Suppressor macrophage (primary cell): ENCODE measurements around the gene FHDC1.
A peak's percentile ranks its signal among the peaks of the same experiment; 100 is the strongest.

Experiments used
- DNase-seq, 4 experiments: peaks; one replicate each; pipeline ENCODE4 v3.0.0-alpha.2; 2020 to 2022

Gene FHDC1

DNA sequence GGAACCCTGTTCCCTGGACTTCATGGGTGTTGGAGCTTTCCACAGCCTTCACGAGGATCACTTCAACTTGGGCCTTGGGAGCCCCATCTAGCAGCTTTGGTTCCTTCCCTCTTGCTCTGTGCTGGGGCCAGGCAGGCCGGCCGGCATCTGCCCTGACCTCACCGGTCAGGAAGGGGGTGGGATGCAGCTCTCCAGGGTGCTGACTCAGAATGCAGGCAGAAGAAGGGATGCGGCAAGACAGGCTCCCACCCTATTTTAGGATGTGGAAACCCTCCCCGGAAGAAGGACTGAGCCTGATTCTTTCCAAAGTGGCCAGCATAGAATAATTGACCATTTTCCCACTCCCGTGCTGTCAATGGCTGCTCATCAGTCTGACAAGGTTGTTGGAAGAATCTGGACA, 47.1 kb downstream of the FHDC1 start:
- DNase-seq, result no peak

GRCh38 chr4:152983774-152984411, 47.8 kb downstream of the FHDC1 start:
- no peak for DNase-seq

- DNase-seq, result no peak
Observed at GRCh38 chr4:152988721-152989553, 52.8 kb downstream of the FHDC1 start.

GRCh38 chr4:152989554-152989970, 53.4 kb downstream of the FHDC1 start:
- DNase-seq, result no peak

- DNase-seq, result no peak
Observed at GRCh38 chr4:152990471-152991131, 54.5 kb downstream of the FHDC1 start.

DNA sequence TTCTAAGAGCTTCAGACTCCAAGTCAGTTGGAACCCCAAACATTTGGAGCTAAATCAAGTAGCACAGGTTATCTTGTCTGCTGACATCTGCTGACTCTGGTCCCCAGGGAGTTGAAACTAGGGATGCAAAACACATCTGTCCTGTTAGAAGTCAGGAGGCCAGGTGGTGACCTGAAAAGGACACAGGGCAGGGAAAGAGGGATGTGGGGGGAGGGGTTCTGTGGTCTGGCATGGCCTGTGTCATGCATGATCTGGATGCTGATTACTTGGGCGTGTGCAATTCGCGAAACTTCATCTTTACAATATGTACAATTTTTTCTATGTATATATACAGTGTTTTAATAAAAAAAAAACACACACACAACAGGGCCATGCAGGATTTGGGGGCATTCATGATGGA, 55.3 kb downstream of the FHDC1 start:
- DNase-seq, result no peak

GRCh38 chr4:152992027-152992426, 55.9 kb downstream of the FHDC1 start:
- DNase-seq, result no peak

DNA sequence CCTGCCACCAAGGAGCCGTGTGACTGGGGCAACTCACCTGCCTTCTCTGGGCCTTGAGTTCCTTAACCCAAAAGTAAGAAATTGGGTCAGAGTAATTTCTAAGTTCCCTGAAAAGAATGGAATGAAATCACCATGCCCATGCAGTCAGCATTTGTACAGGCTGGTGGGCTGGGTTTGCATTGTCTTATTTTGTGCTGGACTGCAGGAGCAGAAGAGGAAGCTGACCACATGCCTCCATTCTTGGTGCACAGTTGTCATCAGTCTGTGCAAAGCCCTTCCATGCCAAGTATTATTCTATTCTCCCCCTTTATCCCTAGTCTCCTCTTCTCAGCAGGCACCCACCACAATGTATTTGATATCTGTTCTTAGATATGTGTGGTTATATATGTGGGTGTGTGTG, 56.3 kb downstream of the FHDC1 start:
- peak; percentile 59 to 73 (median 69) for DNase-seq

GRCh38 chr4:152994038-152994437, 57.9 kb downstream of the FHDC1 start:
- DNase-seq, result no peak

GRCh38 chr4:152996111-152996571, 60.0 kb downstream of the FHDC1 start:
- no peak for DNase-seq

DNA sequence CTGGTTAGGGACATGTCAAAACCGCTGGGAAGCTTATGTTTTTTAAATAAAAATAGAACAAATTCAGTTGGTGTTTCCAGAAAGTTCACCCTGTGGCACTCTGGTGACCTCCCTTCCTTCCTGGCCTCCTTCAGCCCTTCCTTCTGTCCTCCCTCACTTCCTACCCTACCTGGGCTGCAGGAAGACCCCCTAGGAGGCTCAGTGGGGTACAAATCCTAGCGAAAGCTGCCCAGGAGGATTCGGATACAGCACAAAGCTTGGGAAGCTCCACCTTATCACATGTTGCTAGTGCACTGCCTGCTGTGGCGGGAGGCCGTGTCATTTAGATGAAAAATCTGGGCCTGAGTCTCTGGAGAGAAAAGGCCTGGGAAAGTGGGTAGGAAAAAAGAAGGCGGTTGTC, 60.5 kb downstream of the FHDC1 start:
- DNase-seq, result no peak

DNA sequence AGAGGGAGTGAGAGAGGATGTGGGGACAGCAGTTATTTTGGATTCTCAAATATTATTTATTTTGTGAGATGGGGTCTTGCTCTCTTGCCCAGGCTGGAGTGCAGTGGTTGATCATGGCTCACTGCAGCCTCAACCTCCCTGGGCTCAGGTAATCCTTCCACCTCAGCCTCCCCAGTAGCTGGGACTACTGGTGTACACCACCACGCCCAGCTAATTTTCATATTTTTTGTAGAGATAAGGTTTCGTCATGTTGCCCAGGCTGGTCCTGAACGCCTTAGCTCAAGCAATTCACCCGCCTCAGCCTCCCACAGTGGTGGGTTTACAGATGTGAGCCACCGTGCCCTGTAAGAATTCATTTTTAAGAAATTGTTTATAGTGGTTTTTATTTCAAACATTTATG, 61.2 kb downstream of the FHDC1 start:
- DNase-seq, result no peak

DNA sequence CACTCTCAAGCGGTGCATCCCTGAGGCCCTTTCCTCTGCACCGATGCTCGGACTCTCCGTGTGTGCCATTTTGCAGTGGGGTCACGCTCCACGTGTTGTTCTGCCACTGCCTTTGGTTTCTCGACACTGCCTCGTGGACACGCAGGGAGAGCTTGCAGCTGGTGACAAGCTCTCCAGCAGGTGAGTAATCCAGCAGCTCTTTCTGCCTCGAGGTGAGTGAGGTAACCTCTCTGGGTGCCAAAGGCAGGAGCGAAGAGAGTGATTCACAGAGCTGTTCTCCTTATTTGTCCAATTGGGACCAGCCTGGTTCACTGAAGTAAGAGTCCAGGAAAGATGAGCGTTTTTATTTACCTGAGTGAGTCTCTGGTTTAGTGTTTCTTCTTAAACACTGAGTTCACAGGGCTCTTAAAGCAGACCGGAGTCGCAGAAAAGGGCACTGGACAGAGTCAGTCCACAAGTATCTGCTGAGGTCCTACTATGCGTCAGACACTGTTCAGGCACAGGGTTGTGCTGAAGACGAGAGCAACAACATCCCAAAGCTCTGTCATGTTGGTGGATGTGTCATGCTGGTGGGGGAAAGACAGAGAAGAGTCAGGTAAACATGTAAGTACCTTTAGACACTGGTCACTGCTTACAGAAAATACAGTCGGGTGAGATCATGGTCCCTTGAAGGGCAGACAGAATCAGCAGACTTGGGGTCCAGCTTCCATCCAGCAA, 61.8 kb downstream of the FHDC1 start:
- DNase-seq, result no peak

- DNase-seq, result no peak
Observed at GRCh38 chr4:152998861-152999260, 62.7 kb downstream of the FHDC1 start.

DNA sequence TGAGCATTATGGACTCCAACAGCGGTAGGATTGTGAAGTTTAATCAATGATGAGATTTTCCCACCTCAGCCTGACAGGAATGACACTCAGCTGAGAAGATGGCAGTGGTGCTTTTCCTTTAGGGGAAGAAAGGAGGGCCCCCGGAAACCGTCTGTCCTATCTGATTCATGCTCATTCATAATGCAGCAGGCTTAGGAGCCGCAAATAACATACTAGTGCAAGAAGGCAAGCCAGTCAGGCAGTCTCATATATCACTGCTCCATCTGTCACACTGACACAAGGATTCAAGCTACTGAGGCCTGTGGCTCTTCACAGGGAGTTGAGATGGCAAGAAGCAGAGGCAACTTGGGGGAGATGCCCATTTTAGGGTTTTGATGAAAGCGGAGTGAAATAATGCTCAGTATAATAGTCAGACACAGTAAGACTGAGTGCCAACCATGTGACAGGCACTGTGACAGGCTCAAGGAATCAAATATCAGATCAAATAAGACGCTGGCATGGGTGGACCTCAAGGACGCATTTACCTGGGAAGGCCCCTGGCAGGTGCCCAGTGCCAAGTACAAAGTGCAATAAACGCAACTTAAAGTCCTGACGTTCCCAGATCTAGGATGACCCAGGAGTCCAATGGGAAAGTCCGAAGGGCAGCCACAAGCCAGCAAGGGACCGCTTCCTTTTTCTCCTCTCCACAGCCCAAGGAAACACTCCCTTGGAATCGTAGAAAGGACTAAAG, 63.4 kb downstream of the FHDC1 start:
- DNase-seq, result no peak

DNA sequence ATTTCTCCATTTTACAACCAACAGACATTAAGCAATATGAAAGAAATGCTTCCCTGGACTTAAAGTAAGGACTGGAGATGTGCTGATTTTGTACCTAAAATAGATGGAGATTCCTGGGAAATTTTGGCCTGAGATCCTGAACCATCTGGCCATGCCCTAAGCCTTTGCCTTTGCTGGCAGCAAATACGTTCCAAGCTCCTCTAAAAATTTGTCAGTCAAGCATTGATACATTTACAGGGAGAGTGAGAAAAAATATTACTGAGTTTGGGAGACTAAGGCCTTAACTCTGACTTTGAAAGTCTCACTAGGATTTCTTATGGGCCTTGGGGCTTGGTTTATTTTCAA, 63.9 kb downstream of the FHDC1 start:
- DNase-seq, result no peak

DNA sequence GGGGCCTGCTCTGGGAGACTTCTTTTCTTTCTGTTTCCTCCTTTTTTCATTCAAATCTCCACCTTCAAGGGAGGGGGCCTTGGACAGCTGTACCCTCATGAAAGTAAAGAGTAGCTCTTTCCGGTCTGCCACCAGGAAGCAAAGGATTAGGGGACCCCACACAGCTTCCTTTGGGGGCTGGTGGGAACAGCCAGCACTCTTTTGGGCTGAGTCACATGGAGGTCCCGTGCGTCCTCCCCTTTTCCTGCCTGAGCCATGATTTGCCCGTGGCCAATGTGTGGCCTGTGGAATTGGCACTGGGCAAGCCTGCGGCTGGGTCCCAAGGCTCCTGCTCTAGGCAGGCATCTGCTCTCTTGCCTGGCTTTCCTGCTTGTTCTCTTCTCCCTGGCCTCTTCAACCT, 65.5 kb downstream of the FHDC1 start:
- DNase-seq, result no peak

- DNase-seq, result no peak
Observed at GRCh38 chr4:153002110-153002509, 66.0 kb downstream of the FHDC1 start.

- DNase-seq, result peak in 3 of 4 experiments; percentile 14 to 45 (median 41)
Observed at GRCh38 chr4:153004081-153004850, 68.1 kb downstream of the FHDC1 start.

DNA sequence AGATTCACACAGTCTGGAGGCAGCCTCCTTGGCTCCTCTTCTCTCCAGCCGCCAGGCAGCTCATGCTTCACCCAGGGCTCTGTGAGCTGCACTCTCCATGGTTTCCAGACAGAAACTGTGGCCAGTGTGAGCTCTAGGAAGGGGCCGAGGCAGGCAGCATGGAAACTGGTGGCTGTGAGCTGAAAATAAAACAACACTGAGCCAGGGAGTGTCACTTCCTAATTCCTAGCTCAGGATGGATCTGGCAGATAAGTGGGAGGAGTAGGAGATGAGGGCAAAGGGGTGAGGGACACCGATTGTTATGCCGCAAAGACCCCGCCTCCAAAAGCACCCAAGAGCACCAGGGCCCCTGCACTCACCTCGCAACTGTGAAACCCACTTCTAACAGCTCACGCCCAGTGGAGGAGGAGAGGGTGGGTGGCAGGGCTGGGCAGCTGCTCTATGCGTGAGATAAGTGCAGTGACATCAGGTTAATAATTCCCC, 69.8 kb downstream of the FHDC1 start:
- DNase-seq, result no peak

- DNase-seq, result no peak
Observed at GRCh38 chr4:153008578-153009199, 72.6 kb downstream of the FHDC1 start.
